Measurements from ENCODE around the gene GAA.

- TF ChIP-seq, protein P1, sequence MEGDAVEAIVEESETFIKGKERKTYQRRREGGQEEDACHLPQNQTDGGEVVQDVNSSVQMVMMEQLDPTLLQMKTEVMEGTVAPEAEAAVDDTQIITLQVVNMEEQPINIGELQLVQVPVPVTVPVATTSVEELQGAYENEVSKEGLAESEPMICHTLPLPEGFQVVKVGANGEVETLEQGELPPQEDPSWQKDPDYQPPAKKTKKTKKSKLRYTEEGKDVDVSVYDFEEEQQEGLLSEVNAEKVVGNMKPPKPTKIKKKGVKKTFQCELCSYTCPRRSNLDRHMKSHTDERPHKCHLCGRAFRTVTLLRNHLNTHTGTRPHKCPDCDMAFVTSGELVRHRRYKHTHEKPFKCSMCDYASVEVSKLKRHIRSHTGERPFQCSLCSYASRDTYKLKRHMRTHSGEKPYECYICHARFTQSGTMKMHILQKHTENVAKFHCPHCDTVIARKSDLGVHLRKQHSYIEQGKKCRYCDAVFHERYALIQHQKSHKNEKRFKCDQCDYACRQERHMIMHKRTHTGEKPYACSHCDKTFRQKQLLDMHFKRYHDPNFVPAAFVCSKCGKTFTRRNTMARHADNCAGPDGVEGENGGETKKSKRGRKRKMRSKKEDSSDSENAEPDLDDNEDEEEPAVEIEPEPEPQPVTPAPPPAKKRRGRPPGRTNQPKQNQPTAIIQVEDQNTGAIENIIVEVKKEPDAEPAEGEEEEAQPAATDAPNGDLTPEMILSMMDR (IDR thresholded peaks at IDR 0.05) = no peak
- TF ChIP-seq POLR2A (IDR thresholded peaks at IDR 0.05) (no peak), POLR2AphosphoS5 (IDR thresholded peaks at IDR 0.05) (no peak)
Observed at GRCh38 chr17:80119839-80120238, 18.5 kb downstream of the GAA start.
